Tibial nerve (tissue), 4 donors: ENCODE measurements around the gene POLR2M. TPM values are rescaled to one million over a fixed set of nuclear protein-coding genes. Genes with fewer than 3 reads are reported as not detected.

Experiments used
- DNase-seq, 2 donors: peaks; one replicate each; pipeline ENCODE4 v3.0.0-alpha.2; 2019; ENCODE audit warnings: low spot score in 2 of 2
- H3K27ac ChIP-seq, 4 donors: fragments of 200-600 bp; sonication (generic) in 3 of 4; one replicate each; pipeline ENCODE4 v1.5.1; 2017 to 2019; ENCODE audit warnings: mild to moderate bottlenecking in 1 of 4
- H3K27me3 ChIP-seq, 2 donors: fragments of 200-600 bp; sonication (generic) in 1 of 2; one replicate each; pipeline versions ENCODE4 v1.5.1 to v1.6.0; 2017 to 2019
- H3K36me3 ChIP-seq, 3 donors: fragments of 200-600 bp; sonication (generic); one replicate each; pipeline ENCODE4 v1.5.1; 2018 to 2019
- H3K4me1 ChIP-seq, 4 donors: fragments of 200-600 bp; sonication (generic) in 3 of 4; one replicate each; pipeline ENCODE4 v1.5.1; 2017 to 2019
- H3K4me3 ChIP-seq, 4 donors: fragments of 200-600 bp; sonication (generic) in 3 of 4; one replicate each; pipeline ENCODE4 v1.5.1; 2017 to 2019; ENCODE audit warnings: mild to moderate bottlenecking in 1 of 4, moderate library complexity in 1 of 4
- H3K9me3 ChIP-seq, 4 donors: fragments of 200-600 bp; sonication (generic) in 3 of 4; one replicate each; pipeline ENCODE4 v1.5.1; 2017 to 2019
- EP300 ChIP-seq, 2 donors: sonication (generic); formaldehyde crosslinking; IDR thresholded peaks; one replicate each; pipeline ENCODE4 v1.6.1; 2017; ENCODE audit warnings: antibody characterized with exemption in 2 of 2, mild to moderate bottlenecking in 1 of 2
- POLR2A ChIP-seq, 2 donors: fragments of 450-650 bp; IDR thresholded peaks; one replicate each; pipeline ENCODE4 v1.6.1; 2017; ENCODE audit warnings: antibody characterized with exemption in 2 of 2, mild to moderate bottlenecking in 2 of 2, moderate library complexity in 2 of 2
- WGBS, 2 donors: methylation state at CpG; one replicate each; pipeline ENCODE4 v1.1.5; 2018; 5-methylcytosine and 5-hydroxymethylcytosine counted together
- total RNA-seq, 4 donors: library from RNA; depleted of rRNA; stranded (reverse); fragments of >200 nt; gene quantifications; one replicate each; pipeline ENCODE4 v1.1.0, GENCODE V29; 2016
- TF ChIP-seq, protein P1 (sequence below), 5 experiments: fragments of 200-600 bp in 3 of 5; fragments of 450-650 bp in 2 of 5; sonication (generic) in 3 of 5; IDR thresholded peaks; one replicate each; pipeline ENCODE4 v1.5.1; 2016 to 2019; ENCODE audit warnings: antibody characterized with exemption in 5 of 5, mild to moderate bottlenecking in 3 of 5, moderate library complexity in 2 of 5

The POLR2M gene
- total RNA-seq, 4 donors from 2014 or later = 32.7 to 643 (median 56.4) TPM

DNA sequence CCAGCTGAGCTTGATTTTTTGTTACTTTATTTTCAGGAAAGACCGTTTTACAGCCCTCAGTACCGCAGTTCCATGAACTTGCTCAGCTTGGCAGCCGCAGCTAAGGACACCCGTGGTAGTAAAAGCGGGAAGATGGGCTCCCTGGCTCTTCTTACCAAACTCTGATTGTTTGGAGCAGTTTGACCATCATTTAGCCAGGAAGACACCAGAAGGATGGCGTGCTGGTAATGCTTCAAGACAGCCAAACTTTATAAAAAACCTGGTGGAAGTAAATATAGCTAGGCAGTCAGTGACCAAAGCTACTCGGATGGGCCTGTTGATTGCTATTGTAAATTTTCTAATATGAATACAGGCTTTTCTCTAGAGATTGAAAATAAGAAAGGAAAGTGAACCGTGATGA lies 28.9 kb downstream of the POLR2M start:
- Histone ChIP-seq H3K36me3 (no peaks in the 10 kb centered on the region), H3K27ac (no peak overlapping the region), H3K4me1 (peaks cover 0 to 8% (median 0%) of the 10 kb centered on the region in 4 donors), H3K4me3 (no peak overlapping the region), H3K27me3 (no peaks in the 10 kb centered on the region), H3K9me3 (peaks cover 0 to 5% (median 0%) of the 10 kb centered on the region in 4 donors)
- no peak for TF ChIP-seq EP300 (IDR thresholded peaks at IDR 0.05)
- no peak for TF ChIP-seq POLR2A (IDR thresholded peaks at IDR 0.05)
- TF ChIP-seq, protein P1, sequence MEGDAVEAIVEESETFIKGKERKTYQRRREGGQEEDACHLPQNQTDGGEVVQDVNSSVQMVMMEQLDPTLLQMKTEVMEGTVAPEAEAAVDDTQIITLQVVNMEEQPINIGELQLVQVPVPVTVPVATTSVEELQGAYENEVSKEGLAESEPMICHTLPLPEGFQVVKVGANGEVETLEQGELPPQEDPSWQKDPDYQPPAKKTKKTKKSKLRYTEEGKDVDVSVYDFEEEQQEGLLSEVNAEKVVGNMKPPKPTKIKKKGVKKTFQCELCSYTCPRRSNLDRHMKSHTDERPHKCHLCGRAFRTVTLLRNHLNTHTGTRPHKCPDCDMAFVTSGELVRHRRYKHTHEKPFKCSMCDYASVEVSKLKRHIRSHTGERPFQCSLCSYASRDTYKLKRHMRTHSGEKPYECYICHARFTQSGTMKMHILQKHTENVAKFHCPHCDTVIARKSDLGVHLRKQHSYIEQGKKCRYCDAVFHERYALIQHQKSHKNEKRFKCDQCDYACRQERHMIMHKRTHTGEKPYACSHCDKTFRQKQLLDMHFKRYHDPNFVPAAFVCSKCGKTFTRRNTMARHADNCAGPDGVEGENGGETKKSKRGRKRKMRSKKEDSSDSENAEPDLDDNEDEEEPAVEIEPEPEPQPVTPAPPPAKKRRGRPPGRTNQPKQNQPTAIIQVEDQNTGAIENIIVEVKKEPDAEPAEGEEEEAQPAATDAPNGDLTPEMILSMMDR (IDR thresholded peaks at IDR 0.05) = no peak
- DNase-seq = no peak
- WGBS, 2 donors = 56 to 64% methylated on average over 8 of the region's 8 CpGs

DNA sequence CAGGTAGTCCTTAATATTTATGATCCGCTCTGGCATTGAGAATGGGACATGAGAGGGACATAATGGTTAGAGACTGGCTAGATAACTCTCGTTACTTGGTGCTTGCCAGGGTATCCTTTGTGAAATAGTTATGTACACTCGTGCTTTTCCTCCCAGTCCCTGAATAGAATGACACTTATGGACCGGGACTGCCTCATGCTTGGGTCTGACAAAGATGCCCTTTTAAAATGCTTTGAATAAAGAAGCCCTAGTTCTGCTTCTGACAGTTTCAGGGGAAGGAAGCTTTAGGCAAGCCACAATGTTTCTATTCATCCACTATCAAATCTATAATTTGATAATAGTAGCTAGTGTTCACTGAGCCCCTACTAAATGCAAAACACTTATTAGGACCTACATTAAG lies 29.4 kb downstream of the POLR2M start:
- Histone ChIP-seq H3K36me3 (no peaks in the 10 kb centered on the region), H3K4me1 (peaks cover 0 to 8% (median 0%) of the 10 kb centered on the region in 4 donors), H3K4me3 (no peak overlapping the region), H3K9me3 (peaks cover 0 to 5% (median 0%) of the 10 kb centered on the region in 4 donors), H3K27ac (no peak overlapping the region), H3K27me3 (no peaks in the 10 kb centered on the region)
- no peak for TF ChIP-seq EP300 (IDR thresholded peaks at IDR 0.05)
- TF ChIP-seq POLR2A (IDR thresholded peaks at IDR 0.05) = no peak
- TF ChIP-seq, protein P1 (IDR thresholded peaks at IDR 0.05) = no peak
- DNase-seq = no peak
- 44 to 58% methylated on average over 4 of the region's 4 CpGs for WGBS, 2 donors

DNA sequence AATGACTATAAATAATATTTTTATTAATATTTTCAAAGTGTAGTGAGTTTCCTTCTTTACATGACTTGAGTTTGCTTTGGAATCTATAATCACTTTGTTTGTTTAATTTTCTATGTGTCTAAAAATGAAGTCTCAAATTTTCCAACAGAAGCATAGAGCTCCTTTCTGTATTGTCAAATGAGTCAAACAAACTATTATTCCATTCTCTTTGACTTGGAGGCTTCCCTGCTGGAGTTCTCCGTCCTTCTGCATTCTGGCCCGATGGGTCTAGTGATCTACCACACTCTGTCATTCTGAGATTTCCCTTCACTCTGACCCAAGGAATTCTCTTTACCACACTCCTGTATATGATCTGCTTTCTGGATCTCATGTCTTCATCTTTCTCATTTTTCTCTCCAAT lies 30.1 kb downstream of the POLR2M start:
- WGBS, 2 donors = 60 to 67% methylated on average over 2 of the region's 2 CpGs
- Histone ChIP-seq H3K9me3 (peaks cover 0 to 5% (median 0%) of the 10 kb centered on the region in 4 donors), H3K27ac (no peak overlapping the region), H3K4me3 (no peak overlapping the region), H3K36me3 (no peaks in the 10 kb centered on the region), H3K4me1 (peaks cover 0 to 8% (median 0%) of the 10 kb centered on the region in 4 donors), H3K27me3 (no peaks in the 10 kb centered on the region)
- no peak for TF ChIP-seq EP300 (IDR thresholded peaks at IDR 0.05)
- TF ChIP-seq, protein P1 (IDR thresholded peaks at IDR 0.05) = no peak
- TF ChIP-seq POLR2A (IDR thresholded peaks at IDR 0.05) = no peak
- DNase-seq = no peak

DNA sequence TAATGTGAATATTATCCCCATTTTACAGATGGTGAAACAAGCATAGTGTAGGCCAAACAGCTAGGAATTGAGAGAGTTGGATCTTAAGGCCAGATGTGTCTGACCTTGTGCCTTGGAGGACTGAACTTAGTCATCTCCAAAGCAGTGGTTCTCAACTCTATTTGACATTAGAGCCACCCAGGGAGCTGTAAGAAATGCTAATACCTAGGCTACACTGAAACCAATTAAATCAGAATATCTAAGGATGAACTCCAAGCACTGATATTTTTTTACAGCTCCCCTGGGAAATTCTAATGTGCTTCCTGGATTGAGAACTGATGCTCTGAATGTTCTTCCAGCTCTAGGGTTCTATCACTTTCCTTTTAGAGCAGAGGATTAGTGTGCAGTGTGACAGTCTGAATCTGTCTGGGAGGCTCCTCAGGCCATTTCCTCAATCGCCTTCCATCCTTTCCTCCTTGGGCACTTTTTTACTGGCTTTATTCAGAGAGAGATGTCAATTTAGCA lies 32.3 kb downstream of the POLR2M start:
- TF ChIP-seq EP300 (IDR thresholded peaks at IDR 0.05) (no peak), POLR2A (IDR thresholded peaks at IDR 0.05) (no peak)
- TF ChIP-seq, protein P1 (IDR thresholded peaks at IDR 0.05) = no peak
- peaks cover 0 to 3% (median 0%) of the 10 kb centered on the region in 4 donors for H3K4me1 ChIP-seq
- H3K27ac ChIP-seq = no peak overlapping the region
- H3K36me3 ChIP-seq = no peaks in the 10 kb centered on the region
- H3K4me3 ChIP-seq = no peak overlapping the region
- H3K9me3 ChIP-seq = peaks cover 0 to 5% (median 0%) of the 10 kb centered on the region in 4 donors
- WGBS, 2 donors = 89 to 92% methylated on average over 1 of the region's 1 CpG
- H3K27me3 ChIP-seq = no peaks in the 10 kb centered on the region
- DNase-seq = no peak

DNA sequence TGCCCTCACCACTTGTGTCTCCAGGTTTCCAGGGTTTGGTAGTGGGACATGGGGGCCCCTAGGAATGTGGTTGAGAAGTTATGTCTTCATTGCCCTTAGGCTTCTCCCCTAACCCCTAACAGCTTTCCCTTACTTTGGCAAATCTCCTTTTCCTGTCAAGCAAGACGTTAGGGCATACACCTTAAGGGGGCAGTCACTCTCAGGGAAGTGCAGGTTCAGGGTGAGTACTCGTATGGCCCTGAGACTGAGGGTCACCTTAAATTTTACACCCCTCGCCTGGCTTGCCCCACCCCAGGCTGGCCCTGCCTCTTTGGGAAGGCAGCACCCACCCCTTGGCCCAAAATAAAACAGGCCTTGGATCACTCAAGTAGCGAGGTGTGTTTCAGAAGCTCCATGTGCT lies 33.5 kb downstream of the POLR2M start:
- Histone ChIP-seq H3K36me3 (no peaks in the 10 kb centered on the region), H3K9me3 (peaks cover 0 to 5% (median 0%) of the 10 kb centered on the region in 4 donors), H3K4me1 (peaks cover 0 to 3% (median 0%) of the 10 kb centered on the region in 4 donors), H3K27ac (no peak overlapping the region), H3K27me3 (no peaks in the 10 kb centered on the region), H3K4me3 (no peak overlapping the region)
- DNase-seq = no peak
- WGBS, 2 donors = 88% methylated on average over 4 of the region's 4 CpGs
- TF ChIP-seq EP300 (IDR thresholded peaks at IDR 0.05) = no peak
- TF ChIP-seq, protein P1 (IDR thresholded peaks at IDR 0.05) = no peak
- TF ChIP-seq POLR2A (IDR thresholded peaks at IDR 0.05) = no peak
